Loucy (cell line): Measurements from ENCODE around the gene KLHL14.

ENCODE experiments used
- CTCF ChIP-seq: fragments of 200-600 bp; sonication (generic); conservative IDR thresholded peaks from 2 replicates; pipeline ENCODE4 v1.5.1; 2014; ENCODE audit warnings: mild to moderate bottlenecking, antibody characterized with exemption, low read length
- EZH2phosphoT487 ChIP-seq: fragments of 200-600 bp; IDR thresholded peaks from 2 replicates; pipeline ENCODE4 v1.6.1; 2018; ENCODE audit warnings: antibody characterized with exemption, mild to moderate bottlenecking, moderate library complexity, borderline replicate concordance

GRCh38 chr18:32712860-32713259 is 60.0 kb downstream of the KLHL14 start:
- TF ChIP-seq CTCF (no peak), EZH2phosphoT487 (no peak)
